ENCODE results near the gene SOX1. TPM values are rescaled to one million over a fixed set of nuclear protein-coding genes. Genes with fewer than 3 reads are reported as not detected.

The SOX1 gene
- total RNA-seq, 1 donor from 2014 or later: not detected

- no peak for TF ChIP-seq CTCF (IDR thresholded peaks at IDR 0.05; ENCODE audit: unreplicated experiment)
- Mint-ChIP-seq H3K27me3 (ENCODE audit: low read depth) (peaks cover 98% of the 10 kb centered on the region), H3K4me3 (no peak overlapping the region), H3K27ac (no peak overlapping the region), H3K36me3 (no peaks in the 10 kb centered on the region), H3K4me1 (peaks cover 2% of the 10 kb centered on the region), H3K9me3 (no peaks in the 10 kb centered on the region)
- no peak for DNase-seq (ENCODE audit: low spot score in 2 of 2, unreplicated experiment in 2 of 2)
Measured at GRCh38 chr13:112056284-112056727, 10.6 kb upstream of the SOX1 start.

DNA sequence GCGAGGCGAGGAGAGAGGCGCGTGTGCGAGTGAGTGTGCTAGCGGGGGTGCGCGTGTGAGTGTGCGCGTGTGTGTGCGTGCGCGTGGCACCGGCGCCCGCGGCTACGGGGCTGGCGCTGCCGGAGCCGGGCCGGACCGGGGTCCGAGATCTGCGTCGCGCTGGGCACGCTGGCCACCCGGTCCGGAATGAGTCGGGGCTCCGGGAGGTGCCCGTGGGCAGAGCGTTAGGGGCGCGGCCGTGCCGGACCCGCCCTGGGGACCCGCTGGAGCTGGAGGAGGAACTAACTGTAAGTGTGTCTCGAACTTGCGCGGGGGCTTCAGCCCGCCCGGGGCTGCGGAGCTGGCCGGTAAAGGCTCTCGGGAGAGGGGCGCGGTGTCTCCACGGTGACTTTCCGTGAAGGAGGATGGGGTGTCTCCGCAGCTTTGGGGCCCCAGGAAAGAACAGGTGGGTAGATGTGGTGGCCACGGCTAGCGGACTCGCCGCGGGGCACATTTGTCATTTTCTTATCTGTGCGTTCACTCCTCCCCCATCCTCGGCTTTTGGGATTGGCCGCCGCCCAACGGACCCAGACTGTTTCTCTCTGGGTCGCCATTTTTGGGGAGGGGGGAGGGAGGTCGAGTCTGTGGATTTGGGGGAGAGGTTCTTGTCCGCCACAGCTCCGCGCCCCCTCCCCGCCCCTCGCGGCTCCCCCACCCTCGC lies 10.1 kb upstream of the SOX1 start:
- Mint-ChIP-seq H3K27ac (no peak overlapping the region), H3K27me3 (ENCODE audit: low read depth) (peaks cover 98% of the 10 kb centered on the region), H3K36me3 (no peaks in the 10 kb centered on the region), H3K4me1 (peaks cover 2% of the 10 kb centered on the region), H3K4me3 (no peak overlapping the region), H3K9me3 (no peaks in the 10 kb centered on the region)
- no peak for DNase-seq (ENCODE audit: low spot score in 2 of 2, unreplicated experiment in 2 of 2)
- TF ChIP-seq CTCF (IDR thresholded peaks at IDR 0.05; ENCODE audit: unreplicated experiment): no peak

- Mint-ChIP-seq H3K4me1 (peaks cover 2% of the 10 kb centered on the region), H3K27ac (no peak overlapping the region), H3K27me3 (ENCODE audit: low read depth) (peaks cover 98% of the 10 kb centered on the region), H3K36me3 (no peaks in the 10 kb centered on the region), H3K4me3 (no peak overlapping the region), H3K9me3 (no peaks in the 10 kb centered on the region)
- no peak for TF ChIP-seq CTCF (IDR thresholded peaks at IDR 0.05; ENCODE audit: unreplicated experiment)
- DNase-seq (ENCODE audit: low spot score in 2 of 2, unreplicated experiment in 2 of 2): no peak
Measured at GRCh38 chr13:112057439-112057735, 9.6 kb upstream of the SOX1 start.

- Mint-ChIP-seq H3K27ac (no peak overlapping the region), H3K4me3 (no peak overlapping the region), H3K36me3 (no peaks in the 10 kb centered on the region), H3K4me1 (peaks cover 2% of the 10 kb centered on the region), H3K9me3 (no peaks in the 10 kb centered on the region), H3K27me3 (ENCODE audit: low read depth) (peaks cover 97% of the 10 kb centered on the region)
- TF ChIP-seq CTCF (IDR thresholded peaks at IDR 0.05; ENCODE audit: unreplicated experiment): no peak
- no peak for DNase-seq (ENCODE audit: low spot score in 2 of 2, unreplicated experiment in 2 of 2)
Measured at GRCh38 chr13:112057736-112058518, 9.0 kb upstream of the SOX1 start.

GRCh38 chr13:112058519-112058873 lies 8.5 kb upstream of the SOX1 start:
- Mint-ChIP-seq H3K4me1 (peaks cover 5% of the 10 kb centered on the region), H3K27me3 (ENCODE audit: low read depth) (peaks cover 97% of the 10 kb centered on the region), H3K4me3 (no peak overlapping the region), H3K36me3 (peaks cover 2% of the 10 kb centered on the region), H3K9me3 (no peaks in the 10 kb centered on the region), H3K27ac (no peak overlapping the region)
- DNase-seq (ENCODE audit: low spot score in 2 of 2, unreplicated experiment in 2 of 2): no peak
- no peak for TF ChIP-seq CTCF (IDR thresholded peaks at IDR 0.05; ENCODE audit: unreplicated experiment)
